Smooth muscle cell (in vitro differentiated cells): ENCODE data around the gene VEPH1. TPM values are rescaled to one million over a fixed set of nuclear protein-coding genes. Genes with fewer than 3 reads are reported as not detected.

Experiments used
- DNase-seq: peaks from one replicate; lab custom pipeline; 2025; ENCODE audit not compliant: unreplicated experiment; lab: John Stamatoyannopoulos, UW
- H2AFZ ChIP-seq: fragments of 200-600 bp; sonication (generic); 2 replicates; pipeline ENCODE4 v1.6.0; 2016; ENCODE audit warnings: antibody characterized with exemption, low read depth, mild to moderate bottlenecking
- H3F3A ChIP-seq: fragments of 200-600 bp; sonication (generic); 2 replicates; pipeline ENCODE4 v1.6.0; 2017; ENCODE audit warnings: antibody characterized with exemption, low read depth
- H3K27ac ChIP-seq: fragments of 200-600 bp; sonication (generic); 2 replicates; pipeline ENCODE4 v1.5.1; 2016; ENCODE audit warnings: low read depth, mild to moderate bottlenecking
- H3K27me3 ChIP-seq: fragments of 200-600 bp; sonication (generic); 2 replicates; pipeline ENCODE4 v1.6.1; 2016; ENCODE audit warnings: low read depth, mild to moderate bottlenecking
- H3K36me3 ChIP-seq: fragments of 200-600 bp; sonication (generic); 2 replicates; pipeline ENCODE4 v1.5.1; 2016; ENCODE audit warnings: low read depth
- H3K4me1 ChIP-seq: fragments of 200-600 bp; sonication (generic); 2 replicates; pipeline ENCODE4 v1.5.1; 2016; ENCODE audit warnings: low read depth
- H3K4me2 ChIP-seq: fragments of 200-600 bp; sonication (generic); 2 replicates; pipeline ENCODE4 v1.6.0; 2016; ENCODE audit warnings: mild to moderate bottlenecking
- H3K4me3 ChIP-seq: fragments of 200-600 bp; sonication (generic); 2 replicates; pipeline ENCODE4 v1.5.1; 2016; ENCODE audit warnings: mild to moderate bottlenecking
- H3K79me2 ChIP-seq: fragments of 200-600 bp; sonication (generic); 2 replicates; pipeline ENCODE4 v1.6.0; 2016; ENCODE audit warnings: low read depth, mild to moderate bottlenecking
- H3K9ac ChIP-seq: fragments of 200-600 bp; sonication (generic); 2 replicates; pipeline ENCODE4 v1.6.0; 2016; ENCODE audit warnings: low read depth
- H3K9me3 ChIP-seq: fragments of 200-600 bp; sonication (generic); replicated peaks from 2 replicates; pipeline ENCODE4 v1.5.1; 2016; ENCODE audit warnings: low read depth
- H4K20me1 ChIP-seq: fragments of 200-600 bp; sonication (generic); 2 replicates; pipeline ENCODE4 v1.6.0; 2016; ENCODE audit warnings: low read depth
- CTCF ChIP-seq: fragments of 200-600 bp; sonication (generic); IDR thresholded peaks from 2 replicates; pipeline ENCODE4 v1.5.1; 2017; ENCODE audit warnings: borderline replicate concordance, mild to moderate bottlenecking, antibody characterized with exemption; ENCODE audit not compliant: insufficient read depth, poor library complexity, severe bottlenecking
- WGBS: methylation state at CpG from one replicate; pipeline ENCODE4 v1.1.7; 2016; ENCODE audit warnings: low lambda C conversion rate; 5-methylcytosine and 5-hydroxymethylcytosine counted together
- polyA plus RNA-seq: library from polyadenylated mRNA; unstranded; fragments of >200 nt; fragmentation: Nextera tagmentation; extraction: Ambion mirVana; gene quantifications from 2 replicates; pipeline ENCODE4 v1.2.1, GENCODE V29; 2016
- total RNA-seq: library from RNA; depleted of rRNA; stranded (reverse); fragments of >200 nt; gene quantifications from 2 replicates; pipeline ENCODE4 v1.2.3, GENCODE V29; 2014

The VEPH1 gene
- total and polyA plus RNA-seq, 2 experiments from 2014 or later = 0.58 to 3.0 TPM

GRCh38 chr3:157438194-157438730 lies 65.0 kb downstream of the VEPH1 start:
- Histone ChIP-seq H3K27me3 (peaks cover 30% of the 10 kb centered on the region), H3K9ac (no peak overlapping the region), H3F3A (no peaks in the 10 kb centered on the region), H3K36me3 (no peaks in the 10 kb centered on the region), H4K20me1 (no peaks in the 10 kb centered on the region), H2AFZ (peak overlapping the region; percentile 29), H3K4me1 (peaks cover 13% of the 10 kb centered on the region), H3K4me3 (peak overlapping the region; percentile 63), H3K27ac (no peak overlapping the region), H3K4me2 (peak overlapping the region; percentile 93), H3K79me2 (no peaks in the 10 kb centered on the region), H3K9me3 (no peaks in the 10 kb centered on the region)
- TF ChIP-seq CTCF = no peak
- DNase-seq = no peak
- WGBS = 3% methylated on average over 22 of the region's 22 CpGs

- TF ChIP-seq CTCF = no peak
- Histone ChIP-seq H3K36me3 (no peaks in the 10 kb centered on the region), H3K4me2 (peak within 1 kb of the TSS; percentile 93), H3K27ac (peak within 1 kb of the TSS; percentile 33), H3K4me1 (peaks cover 13% of the 10 kb centered on the region), H3K27me3 (peaks cover 33% of the 10 kb centered on the region), H3K9ac (no peak within 1 kb of the TSS), H3K79me2 (no peaks in the 10 kb centered on the region), H3F3A (no peaks in the 10 kb centered on the region), H3K9me3 (no peaks in the 10 kb centered on the region), H3K4me3 (peak within 1 kb of the TSS; percentile 63), H4K20me1 (no peaks in the 10 kb centered on the region), H2AFZ (peak within 1 kb of the TSS; percentile 29)
- 16% methylated on average over 15 of the region's 15 CpGs for WGBS
- DNase-seq = peak; percentile 25
Measured at GRCh38 chr3:157436583-157437291, 66.5 kb downstream of the VEPH1 start, which contains the start of gene PTX3. Gene PTX3 (plus strand): TSS chr3:157436850. CDS start chr3:157436934, 84 bp downstream.

GRCh38 chr3:157429708-157430107 lies 73.5 kb downstream of the VEPH1 start:
- 46% methylated on average over 2 of the region's 2 CpGs for WGBS
- no peak overlapping the region for H3K27ac ChIP-seq
- TF ChIP-seq CTCF = no peak
- H3K9ac ChIP-seq = no peak overlapping the region
- no peaks in the 10 kb centered on the region for H3K4me1 ChIP-seq
- H2AFZ ChIP-seq = no peak overlapping the region
- peaks cover 17% of the 10 kb centered on the region for H3K27me3 ChIP-seq
- no peaks in the 10 kb centered on the region for H4K20me1 ChIP-seq
- no peaks in the 10 kb centered on the region for H3K79me2 ChIP-seq
- no peak for DNase-seq
- H3K9me3 ChIP-seq = no peaks in the 10 kb centered on the region
- H3F3A ChIP-seq = no peaks in the 10 kb centered on the region
- no peak overlapping the region for H3K4me3 ChIP-seq
- H3K36me3 ChIP-seq = no peaks in the 10 kb centered on the region
- peak overlapping the region; percentile 50 for H3K4me2 ChIP-seq
